GM18951 (cell line): ENCODE results near the gene SOBP.

Experiments
- POLR2A ChIP-seq: IDR thresholded peaks from 4 replicates; pipeline ENCODE4 v1.6.1; 2011; ENCODE audit warnings: mild to moderate bottlenecking; ENCODE audit not compliant: insufficient read length, insufficient read depth; ENCODE audit errors: extremely low read depth
- in situ Hi-C: fragments of 300-500 bp; cut with MboI; formaldehyde crosslinking; loops from one replicate; pipeline ENCODE4 v1.12.0; 2022; ENCODE audit warnings: low sequenced_read_pairs, mixed read lengths, inconsistent platforms; ENCODE audit not compliant: unreplicated experiment

Gene SOBP

GRCh38 chr6:107652526-107653182 is 162.7 kb downstream of the SOBP start:
- no peak for TF ChIP-seq POLR2A
- in situ Hi-C loops, result no loop called here

- no peak for TF ChIP-seq POLR2A
- in situ Hi-C loops, result no loop called here
These were observed 163.3 kb downstream of the SOBP start for GRCh38 chr6:107653183-107653580.

DNA sequence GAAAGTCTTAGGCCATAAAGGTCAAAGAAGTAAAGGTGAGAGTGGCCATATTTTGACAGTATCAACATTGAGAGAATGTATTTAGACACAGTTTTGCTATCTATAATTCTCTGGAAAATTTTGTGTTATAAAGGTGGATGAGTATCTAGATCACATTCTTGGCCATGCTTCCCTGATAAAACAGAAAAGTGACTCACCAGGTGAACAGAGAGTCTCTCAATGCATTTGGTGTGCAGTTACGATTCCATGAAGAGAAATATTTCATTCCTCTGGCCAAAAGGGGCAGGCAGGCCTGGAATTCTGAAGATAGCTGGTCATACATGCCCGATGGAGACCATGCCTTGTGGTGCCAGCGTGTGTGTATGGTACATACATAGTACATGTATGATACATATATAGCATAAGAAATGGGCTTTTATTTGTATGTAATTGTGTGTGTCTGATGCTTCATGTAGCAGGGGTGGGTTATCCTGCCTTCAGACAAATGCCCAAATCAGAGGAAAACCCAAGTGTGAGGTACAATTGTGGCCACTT is 164.0 kb downstream of the SOBP start:
- in situ Hi-C loops, result no loop called here
- TF ChIP-seq POLR2A, result no peak

DNA sequence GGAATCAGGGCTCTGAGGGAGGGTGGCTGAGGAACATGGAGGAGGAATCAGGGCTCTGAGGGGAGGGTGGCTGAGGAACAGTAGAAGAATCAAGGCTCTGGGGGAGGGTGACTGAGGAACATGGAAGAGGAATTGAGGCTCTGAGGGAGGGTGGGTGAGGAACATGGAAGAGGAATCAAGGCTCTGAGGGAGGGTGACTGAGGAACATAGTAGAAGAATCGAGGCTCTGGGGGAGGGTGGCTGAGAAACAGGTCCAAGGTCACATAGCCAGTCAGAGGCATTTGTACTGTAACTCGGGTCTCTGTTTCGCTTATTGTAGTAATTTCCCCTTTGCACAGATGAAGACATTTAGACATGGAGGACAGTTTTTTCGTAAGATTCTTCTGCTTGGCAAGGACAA is 164.8 kb downstream of the SOBP start:
- in situ Hi-C loops, result no loop called here
- TF ChIP-seq POLR2A, result no peak

GRCh38 chr6:107655245-107655644 is 165.3 kb downstream of the SOBP start:
- in situ Hi-C loops, result no loop called here
- TF ChIP-seq POLR2A, result no peak

DNA sequence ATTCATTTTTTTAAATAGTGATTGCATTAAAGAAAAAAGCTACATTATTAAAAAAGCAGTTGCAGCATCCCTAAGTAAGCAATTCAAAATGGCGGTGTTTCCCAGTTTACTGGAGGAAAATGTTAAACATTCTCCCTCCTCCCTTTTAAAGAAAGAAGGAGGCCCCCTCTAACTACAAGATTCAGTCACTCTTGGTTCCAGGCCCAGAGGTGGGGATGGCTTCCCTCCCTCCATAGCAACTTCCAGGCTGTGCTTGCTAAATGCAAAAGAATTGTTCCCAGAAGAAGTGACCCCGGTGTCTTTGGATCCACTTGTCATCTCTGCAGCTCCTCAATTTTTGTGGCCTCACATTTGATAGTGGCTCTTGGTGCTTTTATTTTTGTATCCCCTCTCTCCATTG is 165.9 kb downstream of the SOBP start:
- in situ Hi-C loops, result no loop called here
- no peak for TF ChIP-seq POLR2A

GRCh38 chr6:107656401-107656800 is 166.5 kb downstream of the SOBP start:
- in situ Hi-C loops, result no loop called here
- no peak for TF ChIP-seq POLR2A

GRCh38 chr6:107656883-107657282 is 167.0 kb downstream of the SOBP start:
- in situ Hi-C loops, result no loop called here
- no peak for TF ChIP-seq POLR2A

DNA sequence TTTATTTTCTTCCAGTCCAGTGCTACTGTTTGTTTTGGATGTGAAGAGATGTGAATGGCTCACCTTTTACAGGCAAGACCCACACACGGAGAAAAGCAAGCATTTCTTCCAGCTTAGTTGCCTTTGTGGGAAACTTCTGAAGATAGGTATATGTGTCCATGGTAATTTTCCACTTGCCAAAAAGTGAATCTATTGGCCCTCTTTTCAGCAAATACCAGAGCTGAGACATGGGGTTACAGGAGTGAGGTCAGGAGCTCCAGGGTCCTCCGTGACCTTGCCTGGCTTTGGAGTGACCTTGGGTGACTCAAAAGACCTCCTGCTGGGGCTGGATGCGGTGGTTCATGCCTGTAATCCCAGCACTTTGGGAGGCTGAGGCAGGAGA is 167.4 kb downstream of the SOBP start:
- TF ChIP-seq POLR2A, result no peak
- in situ Hi-C loops, result no loop called here

- peak; percentile 67 for TF ChIP-seq POLR2A
- in situ Hi-C loops, result no loop called here
These were observed 168.0 kb downstream of the SOBP start for GRCh38 chr6:107657755-107658461.

GRCh38 chr6:107658920-107659865 is 169.3 kb downstream of the SOBP start:
- in situ Hi-C loops, result no loop called here
- no peak for TF ChIP-seq POLR2A

GRCh38 chr6:107660839-107661238 is 170.9 kb downstream of the SOBP start:
- TF ChIP-seq POLR2A, result no peak
- in situ Hi-C loops, result no loop called here

DNA sequence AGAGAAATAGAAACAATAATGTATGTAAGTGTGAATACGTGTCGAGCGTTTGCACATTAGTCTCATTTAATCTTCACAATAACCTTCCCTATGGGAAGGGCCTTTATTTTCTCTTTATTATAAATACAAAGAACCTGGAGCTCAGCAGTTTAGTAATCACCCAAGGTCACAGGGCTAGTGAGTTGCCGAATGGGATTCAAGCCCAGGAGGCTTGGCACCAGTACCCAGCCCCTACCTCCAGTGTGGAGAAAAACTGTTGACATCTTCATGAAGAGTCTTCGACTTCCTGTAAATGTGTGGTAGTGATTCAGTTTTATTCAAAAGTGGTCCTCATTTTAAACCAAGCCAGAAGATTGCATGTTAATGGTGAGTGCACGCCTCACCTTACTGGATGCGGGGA is 171.4 kb downstream of the SOBP start:
- in situ Hi-C loops, result no loop called here
- no peak for TF ChIP-seq POLR2A
